ENCODE measurements around the gene FERMT3. TPM values are rescaled to one million over a fixed set of nuclear protein-coding genes. Genes with fewer than 3 reads are reported as not detected.

Gene FERMT3
- total RNA-seq, 1 experiment from 2014 or later = 10.6 TPM

DNA sequence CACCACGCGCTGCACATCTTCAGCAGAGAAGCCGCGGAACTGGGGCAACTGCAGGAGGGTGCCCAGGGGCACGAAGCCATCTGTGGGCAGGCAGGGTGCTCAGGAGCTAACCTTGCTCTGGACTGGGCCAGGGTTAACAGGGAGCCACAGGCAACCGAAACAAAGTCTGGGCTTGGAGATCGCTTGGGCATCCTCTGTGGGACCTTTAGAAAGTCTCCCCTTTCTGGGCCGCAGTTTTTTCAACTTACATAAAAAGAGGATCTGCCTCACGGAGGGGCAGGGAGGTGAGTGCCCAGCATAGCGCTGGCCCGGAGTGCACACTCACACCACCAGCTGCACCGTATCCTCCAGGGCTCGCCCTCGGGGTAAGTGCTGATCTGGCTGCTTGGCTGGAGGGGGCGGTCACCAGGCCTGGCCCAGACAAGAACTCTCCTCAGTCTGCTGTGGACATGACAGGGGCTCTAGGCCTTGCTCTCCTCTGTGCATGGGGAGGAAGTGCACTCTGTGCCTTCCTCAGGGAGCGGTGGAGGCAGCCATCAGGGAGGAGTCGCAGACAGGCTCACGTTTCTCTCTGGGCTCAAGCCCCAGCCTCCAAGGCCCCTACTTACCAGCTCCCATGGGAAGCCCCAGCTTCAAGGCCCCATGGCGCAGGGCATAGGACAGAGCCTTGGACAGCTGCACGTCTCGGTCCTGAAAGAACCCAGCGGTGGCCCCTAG is 18.5 kb downstream of the FERMT3 start:
- Histone ChIP-seq H3K14ac (ENCODE audit: insufficient read depth, low read length) (no peak overlapping the region; the same call in 1 of the 2 replicates), H3K18ac (ENCODE audit: insufficient read length, low read depth, low read length) (no peak overlapping the region), H2AK5ac (ENCODE audit: insufficient read length, low read length) (no peak overlapping the region), H3K4me2 (ENCODE audit: insufficient read depth, insufficient read length, low read length) (peak overlapping the region; percentile 50), H3K23ac (ENCODE audit: insufficient read length, low read depth, low read length) (no peak overlapping the region), H3K56ac (ENCODE audit: insufficient read length, low read depth, low read length) (no peak overlapping the region), H3K4me1 (ENCODE audit: insufficient read depth, low read length) (0 out of 2 replicates have a peak, but pooled peaks cover 3% of the 10 kb centered on the region), H3K9ac (ENCODE audit: extremely low read depth, insufficient read length, low read length) (no peak overlapping the region), H3K79me1 (ENCODE audit: insufficient read depth, low read depth, low read length, poor library complexity, severe bottlenecking) (no peaks in the 10 kb centered on the region), H4K91ac (ENCODE audit: insufficient read length, low read depth, low read length) (no peak overlapping the region), H4K5ac (ENCODE audit: insufficient read length, low read depth, low read length) (no peak overlapping the region), H3K9me3 (ENCODE audit: control insufficient read depth, low read depth, low read length) (no peaks in the 10 kb centered on the region), H4K8ac (replicated peaks; ENCODE audit: insufficient read length, low read depth, low read length) (no peak overlapping the region), H4K20me1 (ENCODE audit: control insufficient read depth, insufficient read depth, insufficient read length) (no peaks in the 10 kb centered on the region), H2AFZ (ENCODE audit: low read length) (no peak overlapping the region), H2BK20ac (ENCODE audit: low read depth, low read length, poor library complexity, severe bottlenecking) (no peak overlapping the region), H3K4ac (ENCODE audit: low read depth, low read length) (no peak overlapping the region), H3K23me2 (ENCODE audit: insufficient read length, low read depth, low read length, poor library complexity, severe bottlenecking) (peaks cover 17% of the 10 kb centered on the region), H3K27ac (ENCODE audit: insufficient read length, low read depth, low read length) (no peak overlapping the region), H2BK15ac (ENCODE audit: low read depth, low read length) (no peak overlapping the region), H3T11ph (ENCODE audit: low read length) (no peak overlapping the region), H2BK5ac (ENCODE audit: insufficient read length, low read length) (no peak overlapping the region), H3K79me2 (ENCODE audit: insufficient read depth, low read length) (no peaks in the 10 kb centered on the region), H2BK12ac (ENCODE audit: insufficient read length, low read depth, low read length) (no peak overlapping the region), H3K27me3 (ENCODE audit: insufficient read depth, low read length) (no peaks in the 10 kb centered on the region), H2BK120ac (ENCODE audit: low read depth, low read length, poor library complexity, severe bottlenecking) (no peak overlapping the region)
- peaks cover 20 to 23% of the 10 kb centered on the region in 2 experiments for H3K4me1 Mint-ChIP-seq
- peaks cover 0 to 15% (median 14%) of the 10 kb centered on the region in 3 experiments; a peak in 4 of 7 replicates for H3K36me3 Mint-ChIP-seq (ENCODE audit: insufficient read depth in 1 of 3, low read depth in 3 of 3)
- no peaks in the 10 kb centered on the region for H3K27me3 Mint-ChIP-seq (ENCODE audit: low read depth)
- TF ChIP-seq, protein P1, sequence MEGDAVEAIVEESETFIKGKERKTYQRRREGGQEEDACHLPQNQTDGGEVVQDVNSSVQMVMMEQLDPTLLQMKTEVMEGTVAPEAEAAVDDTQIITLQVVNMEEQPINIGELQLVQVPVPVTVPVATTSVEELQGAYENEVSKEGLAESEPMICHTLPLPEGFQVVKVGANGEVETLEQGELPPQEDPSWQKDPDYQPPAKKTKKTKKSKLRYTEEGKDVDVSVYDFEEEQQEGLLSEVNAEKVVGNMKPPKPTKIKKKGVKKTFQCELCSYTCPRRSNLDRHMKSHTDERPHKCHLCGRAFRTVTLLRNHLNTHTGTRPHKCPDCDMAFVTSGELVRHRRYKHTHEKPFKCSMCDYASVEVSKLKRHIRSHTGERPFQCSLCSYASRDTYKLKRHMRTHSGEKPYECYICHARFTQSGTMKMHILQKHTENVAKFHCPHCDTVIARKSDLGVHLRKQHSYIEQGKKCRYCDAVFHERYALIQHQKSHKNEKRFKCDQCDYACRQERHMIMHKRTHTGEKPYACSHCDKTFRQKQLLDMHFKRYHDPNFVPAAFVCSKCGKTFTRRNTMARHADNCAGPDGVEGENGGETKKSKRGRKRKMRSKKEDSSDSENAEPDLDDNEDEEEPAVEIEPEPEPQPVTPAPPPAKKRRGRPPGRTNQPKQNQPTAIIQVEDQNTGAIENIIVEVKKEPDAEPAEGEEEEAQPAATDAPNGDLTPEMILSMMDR (conservative IDR thresholded peaks at IDR 0.05) = no peak
- DNase-seq = no peak
- peak overlapping the region; percentile 80 to 91 for H3K4me3 Mint-ChIP-seq
- H3K27ac Mint-ChIP-seq = peak overlapping the region; percentile 47 to 70 (median 55); a peak in 4 of 7 replicates
- WGBS (ENCODE audit: extremely low coverage, insufficient read length, low lambda C conversion rate) = no CpG with 5 or more reads among the region's 22 CpGs
- no peaks in the 10 kb centered on the region for H3K9me3 Mint-ChIP-seq
